Measurements from ENCODE around the gene FLOT1.
A peak's percentile ranks its signal among the peaks of the same experiment; 100 is the strongest.

The FLOT1 gene

GRCh38 chr6:30689985-30690384 lies 52.5 kb downstream of the FLOT1 start:
- no peak for DNase-seq

GRCh38 chr6:30689022-30689865 lies 53.2 kb downstream of the FLOT1 start:
- no peak for DNase-seq

GRCh38 chr6:30688569-30688968 lies 53.9 kb downstream of the FLOT1 start:
- no peak for DNase-seq

GRCh38 chr6:30687659-30688431 lies 54.6 kb downstream of the FLOT1 start:
- no peak for DNase-seq

- DNase-seq = peak; percentile 90
Observed at GRCh38 chr6:30686908-30687658, 55.4 kb downstream of the FLOT1 start.

- DNase-seq = peak; percentile 46
Observed at GRCh38 chr6:30686009-30686907, 56.2 kb downstream of the FLOT1 start, which contains the start of gene PPP1R18. Gene PPP1R18, minus strand, starts transcription at chr6:30686645. Its CDS starts 627 bp downstream, at chr6:30686018.

GRCh38 chr6:30685157-30686008 lies 57.1 kb downstream of the FLOT1 start:
- DNase-seq = no peak

- no peak for DNase-seq
Observed at GRCh38 chr6:30684386-30685156, 57.9 kb downstream of the FLOT1 start.

GRCh38 chr6:30683980-30684338 lies 58.5 kb downstream of the FLOT1 start:
- DNase-seq = no peak

- DNase-seq = no peak
Observed at GRCh38 chr6:30683183-30683979, 59.1 kb downstream of the FLOT1 start.

- DNase-seq = no peak
Observed at GRCh38 chr6:30682143-30683117, 60.1 kb downstream of the FLOT1 start.

- DNase-seq = no peak
Observed at GRCh38 chr6:30681766-30682142, 60.7 kb downstream of the FLOT1 start.

GRCh38 chr6:30679765-30680535 lies 62.5 kb downstream of the FLOT1 start:
- no peak for DNase-seq

GRCh38 chr6:30678964-30679726 lies 63.3 kb downstream of the FLOT1 start:
- no peak for DNase-seq

Measured in DMS79 (cell line).